Limb (tissue), 2 donors: Measurements from ENCODE around the gene RPL7A.
"Not testable (repeated sequence)": the region's sequence is repeated elsewhere in the genome, so short reads cannot be mapped to it uniquely, and the experiment has no call there.

Experiments used
- DNase-seq, 2 donors: peaks; one replicate each; pipeline ENCODE4 v3.0.0-alpha.2; 2016; ENCODE audit errors: extremely low spot score in 2 of 2

Gene RPL7A

DNA sequence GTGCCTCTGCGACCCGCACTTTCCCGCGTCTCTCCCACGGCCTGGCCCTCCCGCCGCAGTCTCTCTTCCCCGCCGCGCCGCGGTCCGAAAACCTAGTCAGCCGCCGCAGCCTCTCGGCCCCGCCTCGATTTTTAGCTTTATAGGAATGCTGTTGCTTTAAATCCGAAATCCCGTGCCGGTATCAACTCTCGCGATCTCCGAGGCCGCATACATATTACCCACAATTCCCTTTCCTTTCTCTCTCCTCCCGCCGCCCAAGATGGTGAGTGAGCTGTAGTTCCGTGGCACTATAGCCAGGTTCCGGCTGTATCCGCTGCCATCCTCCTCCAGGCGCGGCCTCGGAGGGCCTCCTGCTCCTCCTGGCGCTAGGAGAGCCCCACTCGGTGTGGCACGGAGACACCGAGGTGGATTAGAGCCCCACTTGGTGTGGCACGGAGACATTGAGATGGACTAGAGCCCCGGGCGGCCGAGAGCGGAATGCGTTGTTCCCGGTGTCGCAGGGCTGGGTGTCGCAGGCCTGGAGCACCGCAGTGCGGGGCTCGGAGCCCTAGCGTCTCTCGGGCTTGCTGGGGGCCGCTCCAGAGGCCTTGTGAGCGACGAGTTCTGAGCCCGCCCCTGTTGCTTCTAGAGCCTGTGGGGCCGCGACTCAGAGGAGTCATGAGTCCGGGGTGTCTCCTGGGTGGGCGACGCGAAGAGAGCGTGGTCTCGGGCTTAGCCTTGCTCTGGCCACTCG lies at the start of gene RPL7A, which contains the start of gene MED22:
TSS of gene RPL7A (plus strand) at position 234 of the 733 bp plus-strand sequence. CDS start at position 260, 26 bp downstream.
TSS of gene MED22 (minus strand) at position 147 of the 733 bp plus-strand sequence. CDS start 1,469 bp downstream, outside the sequence.
- DNase-seq = peak; percentile 94 to 96

GRCh38 chr9:133299996-133300395 lies 48.0 kb upstream of the RPL7A start:
- DNase-seq = not testable (repeated sequence)

GRCh38 chr9:133301253-133302230 lies 46.5 kb upstream of the RPL7A start:
- DNase-seq = no peak

DNA sequence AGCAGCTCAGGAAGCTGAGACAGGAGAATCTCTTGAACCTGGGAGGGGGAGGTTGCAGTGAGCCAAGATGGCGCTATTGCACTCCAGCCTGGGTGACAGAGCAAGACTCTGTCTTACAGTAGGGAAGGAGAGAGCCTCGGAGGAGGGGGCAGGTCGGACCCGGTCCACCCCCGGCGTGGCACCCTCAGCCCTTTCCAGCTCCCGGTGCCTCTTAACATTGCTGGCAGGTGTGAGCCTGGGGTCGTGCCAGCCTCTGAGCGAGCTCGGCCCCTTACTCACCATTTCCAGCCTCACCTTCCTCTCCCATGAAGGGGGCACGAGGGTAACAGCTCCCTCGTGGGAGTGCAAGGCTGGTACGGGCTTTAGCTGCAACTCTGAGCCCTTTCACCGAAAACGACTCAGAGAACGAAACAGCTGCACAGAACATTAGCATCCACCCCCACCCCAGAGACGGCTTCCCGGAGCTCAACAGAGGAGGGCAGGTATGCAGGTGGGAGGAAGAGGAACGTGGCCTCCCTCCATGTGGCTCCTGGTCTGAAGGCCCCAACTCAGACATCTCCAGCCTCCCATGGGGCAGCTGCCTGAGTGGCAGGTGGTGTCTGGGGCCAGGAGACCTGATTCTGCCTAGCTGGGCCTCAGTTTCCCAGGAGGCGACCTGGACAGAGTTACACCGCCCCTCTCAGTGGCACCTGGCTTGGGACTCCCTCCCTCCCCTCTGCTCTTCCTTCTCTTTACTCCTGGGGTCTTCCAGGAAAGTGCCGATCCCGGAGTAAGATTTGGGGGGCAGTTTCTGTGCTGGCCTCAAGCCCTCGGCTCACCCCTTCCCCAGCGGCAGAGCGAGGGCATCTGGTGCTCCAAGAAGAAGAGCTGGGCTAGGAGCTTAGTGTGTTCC lies 44.5 kb upstream of the RPL7A start:
- DNase-seq = no peak

- no peak for DNase-seq
Observed at GRCh38 chr9:133304158-133304470, 43.9 kb upstream of the RPL7A start.

DNA sequence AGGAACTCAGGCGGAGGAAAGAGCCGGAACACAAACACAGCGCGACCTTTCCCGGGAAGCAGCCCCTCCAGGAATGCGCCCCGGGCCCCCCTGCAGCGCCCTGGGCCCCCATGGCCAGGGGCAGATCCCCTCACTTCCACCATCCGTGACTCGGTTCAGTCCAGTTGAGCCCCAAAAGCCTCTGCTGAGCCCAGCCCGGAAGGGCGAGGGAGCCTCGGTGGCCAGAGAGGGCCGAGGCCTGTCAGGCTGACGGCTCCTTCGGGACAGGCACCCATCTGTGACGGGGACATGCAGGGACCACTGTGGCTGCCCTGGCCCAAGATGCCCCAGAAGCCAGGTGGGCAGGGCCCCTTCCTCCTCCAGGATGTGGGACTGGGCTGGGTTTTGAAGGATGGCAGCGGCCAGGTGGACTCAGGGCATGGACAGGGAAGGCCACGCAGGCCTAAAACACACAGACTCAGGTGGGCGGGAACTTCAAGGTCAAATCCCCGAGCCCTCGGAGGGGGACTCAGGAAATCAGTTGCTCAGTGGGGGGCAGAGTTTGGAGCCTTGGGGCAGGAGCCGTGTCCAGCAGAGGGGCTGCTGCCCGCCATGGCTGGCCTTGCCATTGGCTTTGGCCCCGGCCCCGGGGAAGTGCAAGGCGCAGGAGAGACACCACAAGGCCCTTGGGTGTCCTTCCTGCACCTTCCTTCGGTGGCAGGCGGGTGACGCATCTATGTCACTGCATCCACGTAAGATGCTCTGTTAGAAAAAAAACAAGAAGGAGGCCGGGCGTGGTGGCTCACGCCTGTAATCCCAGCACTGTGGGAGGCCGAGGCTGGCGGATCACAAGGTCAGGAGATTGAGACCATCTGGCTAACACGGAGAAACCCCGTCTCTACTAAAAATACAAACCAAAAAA lies 43.3 kb upstream of the RPL7A start:
- no peak for DNase-seq

- DNase-seq = no peak
Observed at GRCh38 chr9:133305731-133306130, 42.3 kb upstream of the RPL7A start.

DNA sequence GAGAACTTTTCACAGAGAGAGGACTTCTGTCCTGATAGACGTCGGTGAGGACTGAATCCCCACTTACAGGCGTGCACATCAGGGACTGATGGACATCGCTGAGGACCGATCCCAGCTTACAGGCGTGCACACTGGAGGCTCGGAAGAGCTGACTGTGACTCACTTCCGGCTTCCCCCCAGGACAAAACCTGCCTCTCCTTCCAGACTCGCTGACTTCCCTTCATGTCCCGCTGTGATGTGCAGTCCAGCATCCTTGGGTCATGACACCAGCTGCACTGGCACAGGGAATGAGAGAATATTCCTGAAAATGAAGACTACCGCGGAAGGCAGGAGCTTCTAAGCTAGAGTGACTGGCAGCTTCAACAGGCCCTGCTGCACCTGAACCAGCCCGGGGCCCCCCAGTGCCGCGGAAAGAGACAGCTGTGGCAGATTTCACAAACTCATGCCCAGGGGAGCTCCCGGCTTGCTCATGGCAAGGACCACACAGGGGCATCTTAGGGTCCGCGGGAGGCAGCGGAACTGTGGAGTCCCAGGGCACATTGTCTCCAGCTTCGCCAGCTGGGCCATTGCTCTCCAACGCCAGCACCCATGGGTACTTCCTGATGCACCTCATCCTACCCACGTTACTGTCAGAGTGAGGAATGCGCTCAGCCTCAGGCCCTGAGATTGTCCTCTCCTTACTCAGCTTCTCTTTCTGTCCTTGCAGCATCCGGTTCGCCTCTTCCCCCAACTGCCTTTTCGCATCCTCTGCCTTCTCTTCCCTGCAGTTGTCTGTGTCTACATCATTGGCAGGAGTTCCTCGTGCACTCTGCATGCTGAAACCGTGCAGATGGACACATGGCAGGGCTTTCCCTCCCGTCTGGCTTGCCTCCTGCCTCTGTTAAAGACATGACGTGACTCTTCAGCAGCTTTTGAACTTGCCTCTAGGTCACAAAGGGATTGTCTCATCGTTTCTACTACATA lies 41.5 kb upstream of the RPL7A start:
- DNase-seq = no peak

DNA sequence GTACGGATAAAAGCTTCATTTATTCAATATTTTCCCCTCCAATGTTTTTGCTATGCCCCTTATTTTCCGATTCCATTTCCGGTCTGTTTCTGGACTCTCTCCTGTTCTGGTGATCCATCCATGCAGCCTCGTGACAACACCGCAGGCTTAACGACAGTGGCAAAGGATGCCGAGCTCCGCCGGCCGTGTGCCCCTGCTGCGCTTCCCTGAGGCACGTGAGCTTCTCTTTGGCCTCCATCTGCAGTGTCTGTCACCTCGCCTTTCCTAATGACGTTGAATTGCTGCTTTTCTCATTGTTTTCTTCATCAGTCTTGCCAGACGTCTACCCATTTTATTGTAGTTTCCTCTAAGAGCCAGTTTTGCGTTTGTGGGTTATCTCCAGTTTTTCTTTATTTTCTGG lies 40.7 kb upstream of the RPL7A start:
- no peak for DNase-seq

DNA sequence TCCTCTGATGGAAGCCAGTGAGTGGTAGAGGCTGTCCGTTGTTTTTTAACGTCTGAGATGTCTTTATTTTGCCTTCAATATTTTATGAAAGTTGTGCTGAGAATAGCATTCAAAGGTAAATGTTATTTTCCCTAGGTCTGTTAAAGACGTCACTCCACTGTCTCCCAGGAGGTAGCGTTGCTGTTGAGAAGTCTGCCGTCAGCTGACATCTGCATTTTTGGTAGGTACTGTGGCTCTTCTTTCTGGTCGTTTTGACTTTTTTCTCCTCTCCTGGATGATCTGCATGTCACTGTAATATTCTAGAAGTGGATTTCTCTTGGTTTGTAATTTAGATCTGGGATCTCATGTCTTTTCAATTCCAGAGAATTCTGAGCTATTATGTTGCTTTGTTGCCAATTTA lies 38.4 kb upstream of the RPL7A start:
- no peak for DNase-seq

GRCh38 chr9:133315997-133316396 lies 32.0 kb upstream of the RPL7A start:
- no peak for DNase-seq

- not testable (repeated sequence) for DNase-seq
Observed at GRCh38 chr9:133317551-133317950, 30.5 kb upstream of the RPL7A start.

DNA sequence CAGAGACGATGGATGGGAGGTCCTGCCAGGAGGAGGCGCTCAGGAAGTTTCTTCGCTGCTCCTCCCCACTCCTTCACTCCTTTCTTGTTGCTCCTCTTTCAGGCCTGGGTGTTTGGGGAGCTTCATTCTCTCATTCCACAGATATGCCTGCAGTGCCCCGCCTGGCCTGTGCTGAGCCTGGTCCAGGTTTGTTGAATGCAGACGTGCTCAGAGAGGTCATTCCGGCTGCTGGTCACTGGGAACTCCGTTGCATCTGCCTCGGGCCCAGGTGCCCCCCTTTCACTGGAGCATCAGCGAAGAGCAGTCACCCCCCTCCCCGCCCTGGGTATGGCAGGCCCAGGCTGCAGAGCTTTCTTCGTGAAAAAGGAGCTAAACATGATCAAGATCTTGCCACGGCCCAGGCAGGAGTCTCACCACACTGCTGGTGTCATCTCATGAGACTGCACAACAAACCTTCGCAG lies 27.6 kb upstream of the RPL7A start:
- DNase-seq = no peak

DNA sequence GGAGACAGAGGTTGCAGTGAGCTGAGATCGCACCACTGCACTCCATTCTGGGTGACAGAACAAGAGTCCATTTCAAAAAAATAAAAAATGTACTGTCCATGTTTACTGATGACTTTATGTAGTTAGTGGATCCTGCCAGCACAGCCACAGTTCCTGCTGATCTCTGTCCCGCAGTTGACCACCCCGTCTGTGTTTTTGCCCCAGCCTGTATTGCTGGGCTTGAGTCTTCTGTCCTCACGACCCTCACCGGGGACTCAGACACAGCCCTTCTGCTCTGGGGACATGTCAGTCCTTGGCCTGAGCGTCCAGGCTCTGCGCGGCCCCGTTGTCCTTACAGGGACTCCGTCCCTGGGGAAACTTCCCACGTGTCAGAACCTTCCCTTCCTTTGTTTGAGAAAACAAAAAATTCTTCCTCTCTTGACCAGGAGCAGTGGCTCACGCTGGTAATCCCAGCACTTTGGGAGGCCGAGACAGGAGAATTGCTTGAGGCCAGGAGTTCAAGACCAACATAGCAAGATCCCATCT lies 26.5 kb upstream of the RPL7A start:
- DNase-seq = no peak

DNA sequence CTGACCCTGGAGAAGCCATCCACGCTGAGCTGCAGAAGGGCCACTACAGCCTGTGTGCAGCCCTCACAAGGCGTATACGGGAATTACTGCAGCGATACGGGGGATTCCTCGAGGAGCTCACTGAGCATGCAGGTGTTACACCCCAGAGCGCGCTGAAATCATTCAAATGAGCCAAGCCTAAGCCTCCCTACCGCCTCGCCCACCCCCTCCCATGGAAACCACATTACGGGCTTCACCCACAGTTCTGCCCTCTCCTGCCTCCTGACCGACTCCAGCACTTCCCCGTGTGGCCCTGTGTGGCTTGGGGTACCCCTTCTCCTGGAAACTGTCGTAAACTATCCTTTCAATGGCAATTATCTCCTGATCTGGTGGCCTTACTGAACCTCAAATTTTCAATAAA lies 25.3 kb upstream of the RPL7A start:
- no peak for DNase-seq

GRCh38 chr9:133323211-133323610 lies 24.8 kb upstream of the RPL7A start:
- DNase-seq = no peak

DNA sequence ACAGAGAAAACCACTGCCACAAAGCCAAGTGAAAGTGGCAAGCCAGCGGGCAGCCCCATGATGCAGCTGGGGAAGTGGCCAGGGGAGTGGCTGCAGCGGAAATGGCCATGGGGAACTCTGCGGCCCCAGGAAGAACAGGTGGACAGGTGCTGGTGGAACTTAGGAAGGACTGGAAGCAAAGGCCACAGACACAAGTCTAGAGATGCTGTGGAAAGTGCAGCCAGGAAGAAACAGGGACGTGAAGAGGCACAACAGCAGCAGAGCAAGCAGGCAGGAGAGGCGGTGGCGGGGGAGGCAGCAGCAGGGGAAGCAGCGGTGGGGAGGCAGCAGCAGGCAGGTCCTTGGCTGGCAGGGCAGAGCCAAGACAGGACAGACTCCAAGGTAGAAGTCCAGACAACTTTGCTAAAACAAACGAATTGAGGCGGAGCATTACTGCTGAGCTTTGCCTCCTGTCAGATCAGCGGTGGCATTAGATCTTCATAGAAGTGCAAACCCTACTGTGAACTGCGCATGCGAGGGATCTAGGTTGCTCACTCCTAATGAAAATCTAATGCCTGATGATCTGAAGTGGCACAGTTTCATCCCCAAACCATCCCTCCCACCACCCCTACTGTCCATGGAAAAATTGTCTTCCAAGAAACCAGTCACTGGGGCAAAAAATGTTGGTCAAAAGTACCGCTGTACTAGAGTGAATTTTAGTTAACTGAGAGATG lies 23.9 kb upstream of the RPL7A start:
- DNase-seq = no peak

DNA sequence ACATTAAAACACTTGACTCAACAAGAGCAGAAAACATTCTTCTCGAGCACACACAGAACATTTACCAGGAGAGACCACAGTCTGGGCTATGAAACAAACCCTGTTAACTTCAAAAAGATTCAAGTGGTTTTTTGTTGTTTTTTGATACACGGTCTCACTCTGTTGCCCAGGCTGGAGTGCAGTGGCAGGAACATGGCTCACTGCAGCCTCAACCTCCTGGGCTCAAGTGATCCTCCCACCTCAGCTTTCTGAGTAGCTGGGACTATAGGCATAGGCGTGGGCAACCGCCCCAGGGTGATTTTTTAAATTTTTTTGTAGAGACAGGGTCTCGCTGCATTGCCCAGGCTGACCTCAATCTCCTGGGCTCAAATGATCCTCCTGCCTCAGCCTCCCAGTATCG lies 21.0 kb upstream of the RPL7A start:
- DNase-seq = not testable (repeated sequence)
